Caco-2 (cell line): ENCODE data around the gene TBX21. TPM values are rescaled to one million over a fixed set of nuclear protein-coding genes. Genes with fewer than 3 reads are reported as not detected.

Experiments used
- BruUV-seq: library from RNA; stranded (reverse); fragments of 400-500 nt; replicated peaks from 2 replicates; lab custom pipeline; 2021; lab: Mats Ljungman, UMichigan
- CTCF ChIA-PET: fragments of 300-600 bp; sonication (Branson Sonifier 250); formaldehyde crosslinking; loops from one replicate; lab custom pipeline; 2022; ENCODE audit warnings: antibody characterized with exemption; lab: Charles Lee
- POLR2A ChIA-PET: fragments of 300-600 bp; sonication (Branson Sonifier 250); formaldehyde crosslinking; loops from one replicate; lab custom pipeline; 2022; ENCODE audit warnings: antibody characterized with exemption; lab: Charles Lee
- DNase-seq, 2 experiments: peaks; one replicate each; pipeline versions ENCODE4 v3.0.0 to v3.0.0-alpha.2; 2020 to 2022
- H3K27me3 ChIP-seq: replicated peaks from 2 replicates; pipeline ENCODE4 v1.6.0; 2011; ENCODE audit warnings: low read length; ENCODE audit not compliant: control insufficient read depth, insufficient read depth
- H3K36me3 ChIP-seq: 2 replicates; pipeline ENCODE4 v1.5.1; 2011; ENCODE audit warnings: low read length; ENCODE audit not compliant: control insufficient read depth, insufficient read depth
- H3K4me1 ChIP-seq: fragments of 250-450 bp; sonication (Bioruptor Pico); 2 replicates; pipeline ENCODE4 v1.5.1; 2020; ENCODE audit warnings: mild to moderate bottlenecking
- H3K4me3 ChIP-seq: 2 replicates; pipeline ENCODE4 v1.5.1; 2011; ENCODE audit warnings: low read depth, mild to moderate bottlenecking, control low read depth, low read length
- H3K9me3 ChIP-seq: fragments of 250-450 bp; sonication (Bioruptor Pico); 2 replicates; pipeline ENCODE4 v1.5.1; 2020; ENCODE audit warnings: mild to moderate bottlenecking, moderate library complexity
- H3K27ac Mint-ChIP-seq: one replicate; pipeline ENCODE4 v1.8.0; 2022; ENCODE audit warnings: mixed read lengths; ENCODE audit not compliant: unreplicated experiment
- H3K27me3 Mint-ChIP-seq: one replicate; pipeline ENCODE4 v1.8.0; 2022; ENCODE audit warnings: mixed read lengths; ENCODE audit not compliant: insufficient read depth, unreplicated experiment
- H3K36me3 Mint-ChIP-seq: one replicate; pipeline ENCODE4 v1.8.0; 2022; ENCODE audit warnings: mild to moderate bottlenecking, mixed read lengths; ENCODE audit not compliant: insufficient read depth, unreplicated experiment
- H3K4me1 Mint-ChIP-seq: one replicate; pipeline ENCODE4 v1.8.0; 2022; ENCODE audit warnings: low read depth, mixed read lengths; ENCODE audit not compliant: unreplicated experiment
- H3K4me3 Mint-ChIP-seq: one replicate; pipeline ENCODE4 v1.8.0; 2022; ENCODE audit warnings: mild to moderate bottlenecking, moderate library complexity, mixed read lengths; ENCODE audit not compliant: unreplicated experiment
- H3K9me3 Mint-ChIP-seq: one replicate; pipeline ENCODE4 v1.8.0; 2022; ENCODE audit warnings: mixed read lengths; ENCODE audit not compliant: unreplicated experiment
- CTCF ChIP-seq, 2 experiments: fragments of 200-600 bp in 1 of 2; IDR thresholded peaks; 1 replicate in 1 of 2; 2 replicates in 1 of 2; pipeline versions ENCODE4 v1.5.1 to v1.8.0; 2011 to 2022; ENCODE audit warnings: antibody characterized with exemption in 1 of 2, control low read depth in 1 of 2, inconsistent platforms in 1 of 2, low read depth in 1 of 2, low read length in 1 of 2, mild to moderate bottlenecking in 1 of 2, moderate library complexity in 1 of 2; ENCODE audit not compliant: insufficient read depth in 1 of 2, severe bottlenecking in 1 of 2, unreplicated experiment in 1 of 2
- intact Hi-C: fragments of 100-400 bp; cut with micrococcal nuclease; formaldehyde crosslinking; loops from one replicate; pipeline ENCODE4 v1.10.0; 2022; ENCODE audit not compliant: unreplicated experiment
- total RNA-seq: library from RNA; stranded (reverse); gene quantifications from 2 replicates; pipeline ENCODE4 v1.2.3, GENCODE V29; 2022

Gene TBX21
- total RNA-seq, 1 experiment from 2014 or later, result not detected

GRCh38 chr17:47695429-47696376 is 37.3 kb upstream of the TBX21 start:
- no TSS peak for BruUV-seq
- Mint-ChIP-seq H3K27me3 (no peaks in the 10 kb centered on the region), H3K4me1 (peaks cover 23% of the 10 kb centered on the region), H3K36me3 (peaks cover 26% of the 10 kb centered on the region), H3K4me3 (peak overlapping the region; percentile 82), H3K9me3 (no peaks in the 10 kb centered on the region), H3K27ac (peak overlapping the region; percentile 19)
- POLR2A ChIA-PET, result interaction anchor here (0.6 kb wide), 1 partner anchor 277 kb away, joined by 3 read pairs; no protein-coding TSS in a partner anchor
- Histone ChIP-seq H3K9me3 (no peaks in the 10 kb centered on the region), H3K4me3 (no peak overlapping the region), H3K4me1 (peaks cover 16% of the 10 kb centered on the region), H3K36me3 (no peaks in the 10 kb centered on the region; the same call in 1 of the 2 replicates), H3K27me3 (no peaks in the 10 kb centered on the region)
- peak in 1 of 2 experiments; percentile 57 for DNase-seq
- intact Hi-C loops, result no loop called here
- no peak for TF ChIP-seq CTCF (IDR thresholded peaks at IDR 0.05; ENCODE audit: insufficient read depth in 1 of 2, low read depth in 1 of 2, low read length in 1 of 2, severe bottlenecking in 1 of 2, unreplicated experiment in 1 of 2)
- CTCF ChIA-PET, result interaction anchor here (0.5 kb wide), 1 partner anchor 357 kb away, joined by 6 read pairs; no protein-coding TSS in a partner anchor

GRCh38 chr17:47696717-47697642 is 36.1 kb upstream of the TBX21 start:
- H3K27ac Mint-ChIP-seq, result no peak overlapping the region
- no peaks in the 10 kb centered on the region for H3K27me3 ChIP-seq
- no peak overlapping the region for H3K4me3 Mint-ChIP-seq
- no peaks in the 10 kb centered on the region for H3K9me3 ChIP-seq
- H3K36me3 Mint-ChIP-seq, result peaks cover 26% of the 10 kb centered on the region
- H3K4me1 ChIP-seq, result peaks cover 16% of the 10 kb centered on the region
- no TSS peak for BruUV-seq
- no peaks in the 10 kb centered on the region for H3K9me3 Mint-ChIP-seq
- DNase-seq, result peak in 1 of 2 experiments; percentile 53
- TF ChIP-seq CTCF (IDR thresholded peaks at IDR 0.05; ENCODE audit: insufficient read depth in 1 of 2, low read depth in 1 of 2, low read length in 1 of 2, severe bottlenecking in 1 of 2, unreplicated experiment in 1 of 2), result no peak
- ChIA-PET CTCF (interaction anchor here (0.6 to 2.4 kb wide), 10 partner anchors 9 to 134 kb away, joined by 3 to 19 read pairs (median 6); partner anchors contain the start of genes KPNB1, LRRC46 and MRPL10), POLR2A (interaction anchor here (0.6 to 0.9 kb wide), 3 partner anchors 33 to 51 kb away, joined by 3 to 5 read pairs (median 3); no protein-coding TSS in a partner anchor)
- no peaks in the 10 kb centered on the region for H3K27me3 Mint-ChIP-seq
- no peak overlapping the region for H3K4me3 ChIP-seq
- no peaks in the 10 kb centered on the region; the same call in 1 of the 2 replicates for H3K36me3 ChIP-seq
- intact Hi-C loops, result no loop called here
- H3K4me1 Mint-ChIP-seq, result peaks cover 23% of the 10 kb centered on the region
